Middle frontal gyrus (tissue), 1 donor: ENCODE results near the gene PRMT2.
A peak's percentile ranks its signal among the peaks of the same experiment; 100 is the strongest.

ENCODE experiments used
- DNase-seq: peaks from one replicate; pipeline ENCODE4 v3.0.0-alpha.2; 2015; ENCODE audit warnings: low spot score; ENCODE audit errors: extremely low spot score

The PRMT2 gene

GRCh38 chr21:46635324-46636180 lies at the start of gene PRMT2:
PRMT2 (plus strand) TSS chr21:46635674; CDS start chr21:46636952, 1,278 bp downstream.
- peak; percentile 96 for DNase-seq

GRCh38 chr21:46594276-46594675 lies 41.2 kb upstream of the PRMT2 start:
- no peak for DNase-seq

- no peak for DNase-seq
Observed at GRCh38 chr21:46596201-46596600, 39.3 kb upstream of the PRMT2 start.

- no peak for DNase-seq
Observed at GRCh38 chr21:46597031-46597430, 38.4 kb upstream of the PRMT2 start.

GRCh38 chr21:46597896-46598343 lies 37.6 kb upstream of the PRMT2 start:
- no peak for DNase-seq

- no peak for DNase-seq
Observed at GRCh38 chr21:46598581-46599572, 36.6 kb upstream of the PRMT2 start.

GRCh38 chr21:46600305-46600704 lies 35.2 kb upstream of the PRMT2 start:
- DNase-seq = no peak

- no peak for DNase-seq
Observed at GRCh38 chr21:46600978-46601377, 34.5 kb upstream of the PRMT2 start.

GRCh38 chr21:46603228-46603627 lies 32.2 kb upstream of the PRMT2 start:
- no peak for DNase-seq

- no peak for DNase-seq
Observed at GRCh38 chr21:46604329-46604974, 31.0 kb upstream of the PRMT2 start.

- peak; percentile 74 for DNase-seq
Observed at GRCh38 chr21:46604975-46605766, 30.3 kb upstream of the PRMT2 start, which contains the start of gene S100B. S100B (minus strand) TSS chr21:46605082; CDS start chr21:46602415, 2,667 bp downstream.

GRCh38 chr21:46605767-46606426 lies 29.6 kb upstream of the PRMT2 start:
- no peak for DNase-seq

GRCh38 chr21:46606427-46606813 lies 29.1 kb upstream of the PRMT2 start:
- DNase-seq = no peak

GRCh38 chr21:46607636-46608035 lies 27.8 kb upstream of the PRMT2 start:
- no peak for DNase-seq

GRCh38 chr21:46608672-46609111 lies 26.8 kb upstream of the PRMT2 start:
- DNase-seq = no peak

GRCh38 chr21:46610018-46610701 lies 25.3 kb upstream of the PRMT2 start:
- DNase-seq = no peak

- DNase-seq = no peak
Observed at GRCh38 chr21:46613391-46613790, 22.1 kb upstream of the PRMT2 start.

- no peak for DNase-seq
Observed at GRCh38 chr21:46616050-46616449, 19.4 kb upstream of the PRMT2 start.

GRCh38 chr21:46616656-46617055 lies 18.8 kb upstream of the PRMT2 start:
- DNase-seq = no peak
